Calu3 (cell line): Measurements from ENCODE around the gene FBXL15. TPM values are rescaled to one million over a fixed set of nuclear protein-coding genes. Genes with fewer than 3 reads are reported as not detected.

Source experiments
- BruUV-seq: library from RNA; stranded (reverse); fragments of 400-500 nt; replicated peaks from 2 replicates; lab custom pipeline; 2021; lab: Mats Ljungman, UMichigan
- CTCF ChIA-PET: fragments of 300-600 bp; sonication (Branson Sonifier 250); formaldehyde crosslinking; loops from one replicate; lab custom pipeline; 2022; ENCODE audit warnings: antibody characterized with exemption; lab: Charles Lee
- DNase-seq: peaks from one replicate; pipeline ENCODE4 v3.0.0; 2022
- H3K27ac Mint-ChIP-seq: one replicate; pipeline ENCODE4 v1.8.0; 2022; ENCODE audit warnings: mixed read lengths; ENCODE audit not compliant: unreplicated experiment
- H3K27me3 Mint-ChIP-seq: one replicate; pipeline ENCODE4 v1.8.0; 2022; ENCODE audit warnings: mixed read lengths; ENCODE audit not compliant: unreplicated experiment
- H3K36me3 Mint-ChIP-seq: one replicate; pipeline ENCODE4 v1.8.0; 2022; ENCODE audit warnings: mild to moderate bottlenecking, moderate library complexity, mixed read lengths; ENCODE audit not compliant: insufficient read depth, unreplicated experiment
- H3K4me1 Mint-ChIP-seq: one replicate; pipeline ENCODE4 v1.8.0; 2022; ENCODE audit warnings: mild to moderate bottlenecking, low read depth, mixed read lengths; ENCODE audit not compliant: unreplicated experiment
- H3K4me3 Mint-ChIP-seq: one replicate; pipeline ENCODE4 v1.8.0; 2022; ENCODE audit warnings: mild to moderate bottlenecking, low read depth, moderate library complexity, mixed read lengths; ENCODE audit not compliant: unreplicated experiment
- H3K9me3 Mint-ChIP-seq: one replicate; pipeline ENCODE4 v1.8.0; 2022; ENCODE audit warnings: low read depth, mixed read lengths; ENCODE audit not compliant: unreplicated experiment
- CTCF ChIP-seq: fragments of 200-600 bp; IDR thresholded peaks from one replicate; pipeline ENCODE4 v1.8.0; 2022; ENCODE audit warnings: antibody characterized with exemption; ENCODE audit not compliant: unreplicated experiment
- intact Hi-C: fragments of 100-400 bp; cut with micrococcal nuclease; formaldehyde crosslinking; loops from one replicate; pipeline ENCODE4 v1.10.0; 2022; ENCODE audit not compliant: unreplicated experiment
- total RNA-seq: library from RNA; stranded (reverse); gene quantifications from 2 replicates; pipeline ENCODE4 v1.2.3, GENCODE V29; 2022

FBXL15 gene
- total RNA-seq, 1 experiment from 2014 or later, result 6.4 TPM

DNA sequence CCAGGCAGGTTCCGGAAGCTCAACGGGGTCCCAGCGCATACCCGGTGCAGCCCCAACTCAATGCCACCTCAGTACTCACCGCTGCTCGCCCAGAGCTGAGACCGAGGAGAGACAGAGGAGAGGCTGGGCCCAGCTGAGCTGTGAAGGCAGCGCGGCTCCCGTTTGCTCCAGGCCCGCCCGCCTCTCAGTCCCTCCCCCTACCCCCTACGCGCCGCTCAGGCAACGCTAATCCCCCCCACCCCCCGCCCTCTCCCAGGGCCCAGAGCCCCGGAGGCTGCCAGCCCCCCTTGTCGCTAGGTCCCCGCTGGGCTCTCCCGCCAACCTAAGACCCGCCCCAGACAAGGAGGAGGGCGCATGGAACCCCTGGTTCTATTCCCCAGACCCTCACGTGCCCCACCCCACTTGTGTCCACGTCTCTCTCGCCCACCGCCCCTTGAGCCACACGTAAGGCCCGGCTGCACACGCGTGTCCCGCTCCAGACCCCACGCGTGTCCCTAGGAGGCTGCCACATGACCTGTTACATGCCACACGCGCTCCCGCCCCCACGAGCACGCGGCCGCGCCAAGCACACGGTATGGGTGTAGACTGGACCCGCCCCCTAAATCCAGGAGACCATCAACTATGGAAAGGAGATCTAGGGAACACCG is 1.9 kb upstream of the FBXL15 start, which contains the start of gene PSD:
TSS of gene PSD (minus strand) at position 164 of the 647 bp plus-strand sequence. CDS start 1,747 bp downstream, outside the sequence.
- Mint-ChIP-seq H3K27me3 (peaks cover 52% of the 10 kb centered on the region), H3K4me3 (peak within 1 kb of the TSS; percentile 92), H3K9me3 (no peaks in the 10 kb centered on the region), H3K4me1 (peaks cover 8% of the 10 kb centered on the region), H3K27ac (no peak within 1 kb of the TSS), H3K36me3 (peaks cover 48% of the 10 kb centered on the region)
- intact Hi-C loops, result no loop called here
- BruUV-seq, result no TSS peak
- DNase-seq, result no peak
- CTCF ChIA-PET, result no interaction called here
- TF ChIP-seq CTCF, result no peak

- Mint-ChIP-seq H3K36me3 (peaks cover 48% of the 10 kb centered on the region), H3K4me1 (peaks cover 8% of the 10 kb centered on the region), H3K27ac (no peak overlapping the region), H3K27me3 (peaks cover 44% of the 10 kb centered on the region), H3K4me3 (peak overlapping the region; percentile 92), H3K9me3 (no peaks in the 10 kb centered on the region)
- intact Hi-C loops, result no loop called here
- no TSS peak for BruUV-seq
- CTCF ChIA-PET, result interaction anchor here (0.5 to 1.6 kb wide), 3 partner anchors 15 to 164 kb away, joined by 3 to 4 read pairs (median 4); no protein-coding TSS in a partner anchor
- no peak for TF ChIP-seq CTCF
- DNase-seq, result peak; percentile 47
These were observed 1.1 kb upstream of the FBXL15 start for GRCh38 chr10:102419269-102420180.

- intact Hi-C loops, result no loop called here
- Mint-ChIP-seq H3K27ac (no peak overlapping the region), H3K9me3 (no peaks in the 10 kb centered on the region), H3K27me3 (peaks cover 37% of the 10 kb centered on the region), H3K4me3 (peak overlapping the region; percentile 92), H3K36me3 (peaks cover 48% of the 10 kb centered on the region), H3K4me1 (peaks cover 8% of the 10 kb centered on the region)
- TF ChIP-seq CTCF, result no peak
- CTCF ChIA-PET, result interaction anchor here (0.5 to 3.1 kb wide), 7 partner anchors 12 to 164 kb away, joined by 3 to 18 read pairs (median 5); partner anchors contain the start of genes CUEDC2 and NFKB2
- DNase-seq, result no peak
- no TSS peak for BruUV-seq
These were observed 389 bp upstream of the FBXL15 start for GRCh38 chr10:102420181-102420713.

GRCh38 chr10:102421507-102421756 is 796 bp downstream of the FBXL15 start:
- Mint-ChIP-seq H3K4me1 (peaks cover 4% of the 10 kb centered on the region), H3K9me3 (no peaks in the 10 kb centered on the region), H3K36me3 (peaks cover 48% of the 10 kb centered on the region), H3K4me3 (peak overlapping the region; percentile 92), H3K27ac (peak overlapping the region; percentile 80), H3K27me3 (peaks cover 25% of the 10 kb centered on the region)
- no TSS peak for BruUV-seq
- CTCF ChIA-PET, result interaction anchor here (1.0 to 3.1 kb wide), 6 partner anchors 11 to 191 kb away, joined by 4 to 18 read pairs (median 6); partner anchors contain the start of genes CUEDC2 and NFKB2
- DNase-seq, result no peak
- intact Hi-C loops, result no loop called here
- TF ChIP-seq CTCF, result no peak
